ENCODE data around the gene TUNAR.

GRCh38 chr14:95910628-95911027, 34.0 kb downstream of the TUNAR start:
- TF ChIP-seq, protein P1, sequence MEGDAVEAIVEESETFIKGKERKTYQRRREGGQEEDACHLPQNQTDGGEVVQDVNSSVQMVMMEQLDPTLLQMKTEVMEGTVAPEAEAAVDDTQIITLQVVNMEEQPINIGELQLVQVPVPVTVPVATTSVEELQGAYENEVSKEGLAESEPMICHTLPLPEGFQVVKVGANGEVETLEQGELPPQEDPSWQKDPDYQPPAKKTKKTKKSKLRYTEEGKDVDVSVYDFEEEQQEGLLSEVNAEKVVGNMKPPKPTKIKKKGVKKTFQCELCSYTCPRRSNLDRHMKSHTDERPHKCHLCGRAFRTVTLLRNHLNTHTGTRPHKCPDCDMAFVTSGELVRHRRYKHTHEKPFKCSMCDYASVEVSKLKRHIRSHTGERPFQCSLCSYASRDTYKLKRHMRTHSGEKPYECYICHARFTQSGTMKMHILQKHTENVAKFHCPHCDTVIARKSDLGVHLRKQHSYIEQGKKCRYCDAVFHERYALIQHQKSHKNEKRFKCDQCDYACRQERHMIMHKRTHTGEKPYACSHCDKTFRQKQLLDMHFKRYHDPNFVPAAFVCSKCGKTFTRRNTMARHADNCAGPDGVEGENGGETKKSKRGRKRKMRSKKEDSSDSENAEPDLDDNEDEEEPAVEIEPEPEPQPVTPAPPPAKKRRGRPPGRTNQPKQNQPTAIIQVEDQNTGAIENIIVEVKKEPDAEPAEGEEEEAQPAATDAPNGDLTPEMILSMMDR (IDR thresholded peaks at IDR 0.05): no peak
- no peak for TF ChIP-seq EP300 (IDR thresholded peaks at IDR 0.05)
- TF ChIP-seq POLR2AphosphoS5 (IDR thresholded peaks at IDR 0.05): no peak

Data from upper lobe of left lung (tissue), 4 donors.